HL-60 (cell line): ENCODE measurements around the gene FMNL2.

ENCODE experiments used
- GABPA ChIP-seq: IDR thresholded peaks from 2 replicates; pipeline ENCODE4 v1.6.1; 2012; ENCODE audit warnings: low read depth
- POLR2AphosphoS5 ChIP-seq: IDR thresholded peaks from 2 replicates; pipeline ENCODE4 v1.6.1; 2012; ENCODE audit warnings: low read depth
- SPI1 ChIP-seq: IDR thresholded peaks from 2 replicates; pipeline ENCODE4 v1.6.1; 2012; ENCODE audit warnings: low read depth, mild to moderate bottlenecking, borderline replicate concordance
- TF ChIP-seq, protein P1 (sequence below): IDR thresholded peaks from one replicate; pipeline ENCODE4 v1.5.1; 2011; ENCODE audit warnings: low read length, control low read depth, inconsistent platforms; ENCODE audit not compliant: insufficient read depth
- TF ChIP-seq, protein P2 (sequence below): IDR thresholded peaks from 2 replicates; pipeline ENCODE4 v1.6.1; 2012; ENCODE audit warnings: low read depth; ENCODE audit not compliant: insufficient replicate concordance

DNA sequence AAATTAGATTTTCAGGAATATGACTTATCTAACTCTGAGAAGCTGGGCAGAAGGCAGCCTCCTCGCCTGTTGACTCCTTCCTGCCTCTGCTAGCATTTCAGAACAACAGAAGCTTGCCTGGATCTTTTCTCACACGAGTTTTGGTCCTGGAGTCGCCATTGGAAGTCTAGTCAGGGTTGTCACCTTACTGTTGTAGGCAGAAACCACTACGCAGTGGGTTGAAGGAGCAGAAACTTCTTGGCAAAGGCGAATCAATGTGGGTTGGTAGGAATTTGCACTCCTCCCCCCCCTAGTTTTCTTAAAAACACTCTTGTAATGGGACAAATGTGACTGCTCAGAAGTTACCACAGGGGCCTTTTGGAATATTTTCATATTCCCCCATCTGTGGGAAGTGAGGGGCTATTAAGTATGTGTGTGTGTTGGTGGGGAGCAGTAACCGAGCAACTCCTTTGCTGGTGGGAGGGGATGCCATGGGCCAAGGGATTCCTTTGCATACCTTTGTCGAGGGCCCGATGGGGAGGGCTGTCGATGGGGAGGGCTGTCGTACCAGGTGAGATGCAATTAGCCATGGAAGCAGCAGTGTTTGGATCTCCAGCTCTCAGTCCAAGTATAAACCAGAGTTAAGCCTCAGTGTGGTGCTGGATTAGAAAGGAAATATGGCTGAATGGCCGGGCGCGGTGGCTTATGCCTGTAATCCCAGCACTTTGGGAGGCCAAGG, 117.4 kb downstream of the FMNL2 start:
- TF ChIP-seq, protein P1, sequence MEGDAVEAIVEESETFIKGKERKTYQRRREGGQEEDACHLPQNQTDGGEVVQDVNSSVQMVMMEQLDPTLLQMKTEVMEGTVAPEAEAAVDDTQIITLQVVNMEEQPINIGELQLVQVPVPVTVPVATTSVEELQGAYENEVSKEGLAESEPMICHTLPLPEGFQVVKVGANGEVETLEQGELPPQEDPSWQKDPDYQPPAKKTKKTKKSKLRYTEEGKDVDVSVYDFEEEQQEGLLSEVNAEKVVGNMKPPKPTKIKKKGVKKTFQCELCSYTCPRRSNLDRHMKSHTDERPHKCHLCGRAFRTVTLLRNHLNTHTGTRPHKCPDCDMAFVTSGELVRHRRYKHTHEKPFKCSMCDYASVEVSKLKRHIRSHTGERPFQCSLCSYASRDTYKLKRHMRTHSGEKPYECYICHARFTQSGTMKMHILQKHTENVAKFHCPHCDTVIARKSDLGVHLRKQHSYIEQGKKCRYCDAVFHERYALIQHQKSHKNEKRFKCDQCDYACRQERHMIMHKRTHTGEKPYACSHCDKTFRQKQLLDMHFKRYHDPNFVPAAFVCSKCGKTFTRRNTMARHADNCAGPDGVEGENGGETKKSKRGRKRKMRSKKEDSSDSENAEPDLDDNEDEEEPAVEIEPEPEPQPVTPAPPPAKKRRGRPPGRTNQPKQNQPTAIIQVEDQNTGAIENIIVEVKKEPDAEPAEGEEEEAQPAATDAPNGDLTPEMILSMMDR: no peak
- TF ChIP-seq POLR2AphosphoS5: no peak
- TF ChIP-seq, protein P2, sequence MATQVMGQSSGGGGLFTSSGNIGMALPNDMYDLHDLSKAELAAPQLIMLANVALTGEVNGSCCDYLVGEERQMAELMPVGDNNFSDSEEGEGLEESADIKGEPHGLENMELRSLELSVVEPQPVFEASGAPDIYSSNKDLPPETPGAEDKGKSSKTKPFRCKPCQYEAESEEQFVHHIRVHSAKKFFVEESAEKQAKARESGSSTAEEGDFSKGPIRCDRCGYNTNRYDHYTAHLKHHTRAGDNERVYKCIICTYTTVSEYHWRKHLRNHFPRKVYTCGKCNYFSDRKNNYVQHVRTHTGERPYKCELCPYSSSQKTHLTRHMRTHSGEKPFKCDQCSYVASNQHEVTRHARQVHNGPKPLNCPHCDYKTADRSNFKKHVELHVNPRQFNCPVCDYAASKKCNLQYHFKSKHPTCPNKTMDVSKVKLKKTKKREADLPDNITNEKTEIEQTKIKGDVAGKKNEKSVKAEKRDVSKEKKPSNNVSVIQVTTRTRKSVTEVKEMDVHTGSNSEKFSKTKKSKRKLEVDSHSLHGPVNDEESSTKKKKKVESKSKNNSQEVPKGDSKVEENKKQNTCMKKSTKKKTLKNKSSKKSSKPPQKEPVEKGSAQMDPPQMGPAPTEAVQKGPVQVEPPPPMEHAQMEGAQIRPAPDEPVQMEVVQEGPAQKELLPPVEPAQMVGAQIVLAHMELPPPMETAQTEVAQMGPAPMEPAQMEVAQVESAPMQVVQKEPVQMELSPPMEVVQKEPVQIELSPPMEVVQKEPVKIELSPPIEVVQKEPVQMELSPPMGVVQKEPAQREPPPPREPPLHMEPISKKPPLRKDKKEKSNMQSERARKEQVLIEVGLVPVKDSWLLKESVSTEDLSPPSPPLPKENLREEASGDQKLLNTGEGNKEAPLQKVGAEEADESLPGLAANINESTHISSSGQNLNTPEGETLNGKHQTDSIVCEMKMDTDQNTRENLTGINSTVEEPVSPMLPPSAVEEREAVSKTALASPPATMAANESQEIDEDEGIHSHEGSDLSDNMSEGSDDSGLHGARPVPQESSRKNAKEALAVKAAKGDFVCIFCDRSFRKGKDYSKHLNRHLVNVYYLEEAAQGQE: no peak
- no peak for TF ChIP-seq GABPA
- no peak for TF ChIP-seq SPI1
